LHCN-M2 (cell line): ENCODE measurements around the gene ABCA2. TPM values are rescaled to one million over a fixed set of nuclear protein-coding genes. Genes with fewer than 3 reads are reported as not detected.
"Not testable (repeated sequence)": the region's sequence is repeated elsewhere in the genome, so short reads cannot be mapped to it uniquely, and the experiment has no call there.

Experiments used
- DNase-seq: peaks from one replicate; pipeline ENCODE4 v3.0.0-alpha.2; 2012; ENCODE audit warnings: low read depth
- total RNA-seq: library from RNA; depleted of rRNA; stranded (reverse); fragments of >200 nt; gene quantifications from 2 replicates; pipeline ENCODE4 v1.2.3, GENCODE V29; 2014

Gene ABCA2
- total RNA-seq, 1 experiment from 2014 or later = 15.5 TPM

DNA sequence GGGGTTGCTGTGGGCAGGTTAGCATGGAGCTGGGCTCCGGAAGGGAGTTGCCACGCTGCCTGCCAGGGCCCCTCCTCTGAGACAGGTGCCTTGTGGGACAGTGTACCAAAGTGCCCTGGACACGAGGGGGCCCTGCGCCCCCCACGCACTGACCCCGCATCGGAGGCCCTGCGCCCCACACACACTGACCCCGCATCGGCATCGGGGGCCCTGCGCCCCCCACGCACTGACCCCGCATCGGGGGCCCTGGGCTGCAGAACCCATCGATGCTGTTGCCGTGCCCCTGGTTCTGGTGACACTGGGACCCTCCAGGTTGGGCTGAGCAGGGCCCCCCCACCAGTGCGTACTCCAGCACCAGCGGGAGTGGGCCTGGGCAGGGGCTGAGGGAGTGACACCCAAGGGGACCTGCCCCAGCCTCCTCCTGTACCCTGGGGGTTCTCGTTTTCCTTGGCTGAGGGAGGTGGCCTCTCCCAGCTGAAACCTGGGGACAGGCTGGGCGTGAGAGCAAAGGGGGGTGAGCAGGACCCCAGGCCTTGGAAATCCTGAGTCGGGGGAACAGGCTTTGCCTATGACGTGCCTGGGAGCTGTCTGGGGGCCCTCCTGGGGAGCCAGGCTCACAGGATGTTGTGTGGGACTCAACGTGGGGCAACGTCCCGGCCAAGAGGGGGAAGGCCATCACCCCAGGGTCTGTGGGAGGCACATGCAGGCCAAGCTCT lies 35.4 kb upstream of the ABCA2 start:
- no peak for DNase-seq

DNA sequence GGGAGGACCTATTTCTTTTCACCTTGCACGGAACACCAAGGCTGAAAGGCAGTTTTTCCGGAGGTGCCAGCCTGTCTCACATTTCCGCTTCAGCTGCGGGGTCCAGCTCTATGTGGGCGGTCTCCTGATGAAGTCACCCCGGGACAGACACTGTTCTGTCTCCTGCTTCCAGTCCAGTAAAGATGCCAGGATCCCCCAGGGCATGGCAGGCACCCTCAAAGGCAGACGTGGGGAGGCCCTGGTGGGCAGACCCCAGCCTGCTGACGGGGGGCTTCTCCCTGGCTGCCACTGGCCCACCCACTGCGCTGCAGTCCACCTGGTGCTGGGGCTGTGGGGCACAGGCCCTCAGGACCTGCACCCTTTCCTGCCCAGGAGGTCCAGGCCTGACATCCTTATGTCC lies 34.8 kb upstream of the ABCA2 start:
- DNase-seq = not testable (repeated sequence)

DNA sequence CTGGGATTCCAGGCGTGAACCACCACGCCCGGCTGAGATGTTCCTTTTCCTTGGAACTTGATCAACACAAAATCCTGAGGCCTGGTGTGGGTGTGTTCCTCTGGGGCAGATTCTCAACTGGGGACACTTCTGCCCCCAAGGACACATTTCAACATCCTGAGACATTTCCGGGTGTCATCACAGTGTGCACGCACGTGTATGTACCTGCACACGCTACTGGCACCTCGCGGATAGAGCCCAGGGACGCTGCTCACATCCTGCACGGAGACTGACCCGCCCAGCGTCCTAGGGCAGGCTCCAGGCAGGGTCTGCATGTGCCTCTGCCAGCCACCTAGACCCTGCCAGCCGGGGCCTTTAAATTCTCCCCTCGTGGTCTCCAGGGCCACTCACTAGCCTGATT lies 34.3 kb upstream of the ABCA2 start:
- no peak for DNase-seq

DNA sequence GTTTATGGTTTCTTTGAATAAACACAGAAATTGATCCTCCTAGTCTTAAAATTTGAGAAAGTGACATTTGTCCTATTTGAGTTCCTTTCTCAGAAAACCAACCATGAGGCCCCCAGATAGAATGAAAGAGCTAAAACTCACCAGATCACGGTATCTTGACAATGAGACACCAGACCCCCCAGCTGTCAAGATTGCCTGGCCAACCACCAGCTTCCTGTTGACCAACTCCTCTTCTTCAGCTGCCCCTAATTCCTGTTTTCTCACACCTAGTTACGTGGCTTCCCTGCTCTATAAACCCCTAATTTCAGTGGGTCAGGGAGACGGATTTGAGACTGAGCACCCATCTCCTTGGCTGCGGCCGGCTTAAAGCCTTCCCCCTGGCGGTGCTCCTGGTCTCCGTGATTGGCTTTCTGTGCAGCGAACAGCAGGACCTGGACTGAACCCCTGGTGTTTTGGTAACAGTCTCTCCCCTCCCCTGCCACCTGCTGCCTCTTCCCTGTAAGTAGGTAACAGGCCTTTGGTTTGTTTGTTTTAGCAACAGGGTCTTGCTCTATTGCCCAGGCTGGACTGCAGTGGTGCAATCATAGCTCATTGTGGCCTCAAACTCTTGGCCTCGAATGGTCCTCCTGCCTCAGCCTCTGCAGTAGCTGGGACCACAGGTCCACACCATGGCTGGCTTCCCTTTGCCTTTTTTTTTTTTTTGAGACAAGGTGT lies 30.6 kb upstream of the ABCA2 start:
- no peak for DNase-seq

DNA sequence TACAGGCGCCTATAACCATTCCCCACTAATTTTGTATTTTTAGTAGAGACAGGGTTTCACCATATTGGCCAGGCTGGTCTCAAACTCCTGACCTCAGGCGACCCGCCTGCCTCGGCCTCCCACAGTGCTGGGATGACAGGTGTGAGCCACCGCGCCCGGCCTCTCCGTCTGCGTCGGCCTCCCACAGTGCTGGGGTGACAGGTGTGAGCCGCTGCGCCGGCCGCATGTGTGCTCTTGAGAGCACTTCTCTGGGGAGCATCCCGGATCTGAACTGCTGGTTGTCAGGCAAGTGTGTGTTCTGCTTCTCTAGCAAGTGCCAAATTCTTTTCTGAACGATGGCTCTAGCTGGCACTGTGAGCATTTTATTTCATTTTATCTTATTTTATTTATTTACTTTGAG lies 29.5 kb upstream of the ABCA2 start:
- DNase-seq = peak; percentile 80

DNA sequence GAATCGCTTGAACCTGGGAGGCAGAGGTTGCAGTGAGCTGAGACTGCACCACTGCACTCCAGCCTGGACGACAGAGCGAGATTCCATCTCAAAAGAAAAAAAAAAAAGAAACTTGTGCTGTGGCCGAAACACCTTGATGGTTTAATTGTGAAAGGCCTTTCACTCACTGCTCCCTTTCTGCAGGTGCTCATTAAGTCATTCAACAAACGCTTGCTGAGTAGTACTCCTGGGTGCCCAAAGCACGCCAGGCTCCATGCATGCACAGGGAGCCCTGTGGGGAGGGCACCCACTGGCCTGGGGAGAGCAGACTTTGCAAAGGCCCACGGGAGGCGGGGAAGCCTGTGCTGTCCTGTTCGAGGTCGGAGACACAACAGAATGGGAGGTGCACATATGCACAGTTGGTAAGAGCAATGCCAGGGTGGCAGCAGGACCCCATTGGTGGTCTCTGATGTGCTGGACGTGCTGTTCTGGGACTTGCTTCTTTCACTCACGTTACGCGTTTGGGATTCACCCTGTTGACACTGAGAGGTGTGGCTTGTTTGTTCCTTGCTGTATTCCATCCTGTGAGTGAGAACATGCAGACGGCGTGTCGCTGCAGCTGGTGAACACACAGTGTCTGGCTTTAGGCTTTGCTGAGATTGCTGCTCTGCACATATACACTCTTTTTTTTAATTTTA lies 28.8 kb upstream of the ABCA2 start:
- DNase-seq = no peak

DNA sequence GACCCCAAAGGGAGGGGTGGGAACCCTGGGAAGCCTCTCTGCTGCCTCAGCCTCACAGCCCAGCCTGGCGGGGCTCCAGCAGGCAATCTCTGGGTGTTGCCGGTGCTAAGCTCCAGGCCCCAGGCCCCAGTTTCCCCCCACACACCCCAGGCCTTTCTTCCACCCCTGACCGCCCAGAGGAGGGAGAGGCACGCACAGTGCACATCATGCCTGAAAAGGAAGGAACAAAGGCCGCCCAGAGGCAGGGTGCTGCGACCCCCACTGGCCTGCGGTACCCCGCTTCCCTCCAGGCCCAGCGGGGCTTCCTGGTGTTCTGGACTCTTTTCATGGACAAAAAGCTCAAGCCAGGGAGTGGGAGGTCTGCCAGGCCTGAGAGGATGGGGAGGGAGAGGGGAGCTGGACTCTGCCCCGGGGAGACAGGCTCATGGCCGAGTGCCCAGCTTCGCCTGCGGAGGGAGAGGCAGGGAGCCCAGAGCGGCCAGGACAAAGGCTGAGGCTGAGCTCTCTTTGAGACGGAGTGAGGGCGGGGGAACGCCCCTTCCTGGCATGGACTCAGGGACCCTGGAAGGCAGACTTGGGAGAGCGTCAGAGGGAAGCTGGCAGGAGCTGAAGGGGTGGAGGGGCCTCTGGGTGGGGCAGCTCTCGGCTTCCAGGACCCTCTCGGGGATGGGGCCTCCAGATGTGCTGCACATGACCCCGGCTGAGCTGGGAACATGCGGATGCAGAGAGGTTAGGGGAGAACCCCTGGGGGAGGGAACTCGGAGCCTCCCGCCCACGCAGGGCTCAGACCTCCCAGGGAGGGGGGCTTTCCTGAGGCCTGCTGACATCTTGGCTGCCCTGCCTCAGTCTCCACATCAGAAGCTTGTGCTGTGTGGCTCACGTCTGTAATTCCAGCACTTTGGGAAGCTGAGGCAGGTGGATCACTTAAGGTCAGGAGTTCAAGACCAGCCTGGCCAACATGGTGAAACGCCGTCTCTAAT lies 27.6 kb upstream of the ABCA2 start:
- DNase-seq = no peak

DNA sequence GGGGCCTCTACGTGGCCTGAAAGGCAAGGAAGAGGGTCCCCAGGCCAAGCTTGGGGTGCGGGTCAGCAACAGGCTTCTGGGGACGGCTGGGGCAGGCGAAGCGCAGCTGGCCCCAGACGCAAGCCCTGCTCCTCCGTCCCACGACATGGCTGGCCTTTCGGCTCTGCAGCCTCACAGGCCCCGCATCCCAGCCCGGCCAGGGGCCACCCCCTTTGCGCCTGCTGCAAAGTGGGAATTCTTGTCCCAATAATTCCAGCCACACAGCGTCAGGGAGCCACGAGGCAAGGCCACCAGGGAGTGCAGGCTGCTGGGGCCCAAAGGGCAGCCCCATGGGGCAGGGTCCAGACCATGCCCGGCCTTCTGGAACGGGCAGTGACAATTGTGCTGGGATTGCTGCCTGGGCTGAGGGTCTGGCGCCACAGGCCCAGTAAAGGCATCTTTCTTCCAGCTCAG lies 26.9 kb upstream of the ABCA2 start:
- no peak for DNase-seq

DNA sequence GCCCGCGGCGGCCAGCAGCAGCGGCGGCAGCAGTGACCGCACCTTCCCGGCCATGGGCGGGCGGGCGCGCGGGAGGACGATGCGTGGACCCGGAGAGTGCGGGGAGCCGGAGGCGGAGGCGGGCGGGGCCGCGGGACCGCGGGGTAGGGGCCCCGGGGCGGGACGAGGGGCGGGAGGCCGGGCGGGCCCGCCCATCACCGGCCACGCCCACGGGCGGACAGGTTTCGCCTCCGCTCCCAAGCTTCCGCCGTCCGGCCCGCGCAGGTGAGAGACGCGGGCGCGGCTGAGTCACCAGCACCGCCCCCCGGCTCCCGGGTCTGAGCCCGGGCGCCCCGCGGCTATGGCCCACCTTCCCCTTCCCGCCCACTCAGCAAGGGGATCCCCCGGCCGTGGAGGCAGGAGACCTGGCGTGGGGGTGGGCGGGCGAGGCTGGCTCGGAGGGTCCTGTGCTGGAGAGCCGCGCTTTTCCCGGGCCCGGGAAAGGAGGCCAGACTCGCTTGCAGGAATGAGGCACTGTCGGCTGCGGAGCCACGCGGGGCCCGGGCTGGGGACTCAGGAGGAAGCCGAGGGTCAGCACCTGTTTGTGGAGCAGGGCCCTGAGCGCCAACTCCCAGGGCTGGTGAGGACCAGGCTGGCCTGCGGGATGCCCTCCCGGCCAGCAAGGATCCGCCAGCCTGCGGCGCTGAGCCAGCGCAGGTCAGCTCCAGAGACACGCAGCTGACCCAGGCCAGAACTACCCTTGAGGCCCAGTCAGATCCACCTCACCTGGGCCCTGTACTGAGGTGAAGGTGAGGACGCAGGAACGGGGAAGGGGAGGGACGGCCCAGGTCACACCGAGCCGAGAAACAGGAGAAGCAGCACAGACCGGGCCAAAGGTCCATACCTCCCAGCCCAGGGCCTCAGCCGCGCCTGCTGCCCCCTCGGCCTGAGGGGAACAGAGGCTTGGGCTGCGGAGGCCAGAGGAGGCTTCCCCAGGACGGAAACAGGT lies 26.2 kb upstream of the ABCA2 start, which contains the start of gene ENTPD2:
Gene ENTPD2, minus strand, starts transcription at position 118 of the 988 bp plus-strand sequence. Its CDS starts 64 bp downstream, at position 54.
- no peak for DNase-seq

DNA sequence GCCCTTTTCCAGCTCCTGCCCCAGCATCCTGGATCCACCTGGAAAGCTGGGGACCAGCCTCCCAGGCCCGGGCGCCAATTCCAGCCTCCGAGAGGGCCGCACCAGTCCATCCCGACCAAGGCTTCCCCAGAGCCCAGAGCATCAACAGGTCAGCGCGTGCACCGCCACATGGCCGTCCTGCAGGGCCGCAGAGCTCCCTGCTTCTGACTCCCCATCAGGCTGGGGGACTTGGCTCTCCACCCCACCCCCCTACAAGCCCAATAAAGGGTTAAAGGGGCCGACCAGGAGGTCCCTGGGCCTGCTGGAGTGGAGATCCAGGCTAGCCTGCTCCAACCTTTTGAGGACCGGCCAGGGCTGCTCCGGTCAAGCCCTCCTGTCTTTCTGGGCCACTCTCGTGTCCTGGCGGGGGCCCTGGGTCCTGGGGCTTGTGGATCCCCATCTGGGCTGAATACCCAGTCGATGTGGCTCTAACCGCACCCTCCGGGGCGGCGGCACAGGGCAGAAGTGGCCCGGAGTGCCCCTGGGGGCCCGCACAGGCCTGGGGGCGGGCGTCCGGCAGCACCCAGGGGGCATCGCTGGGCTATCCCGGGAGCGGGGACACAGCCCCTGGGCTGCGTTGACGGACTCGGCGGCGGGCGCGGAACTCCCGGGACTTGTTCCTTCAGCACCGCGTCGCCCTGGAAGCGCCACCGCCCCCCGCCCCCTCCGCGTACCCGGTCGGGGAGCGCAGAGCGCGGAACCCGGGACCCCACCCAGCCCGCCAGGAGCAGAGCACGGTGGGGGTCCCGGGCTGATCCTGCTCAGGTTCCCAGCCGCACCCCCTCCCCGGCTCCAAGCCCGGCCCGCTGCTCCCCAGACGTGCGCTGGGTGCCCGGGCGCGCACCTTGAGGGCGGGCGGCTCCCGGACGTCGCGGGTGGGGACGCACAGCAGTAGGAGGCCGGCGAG lies 25.2 kb upstream of the ABCA2 start:
- no peak for DNase-seq

DNA sequence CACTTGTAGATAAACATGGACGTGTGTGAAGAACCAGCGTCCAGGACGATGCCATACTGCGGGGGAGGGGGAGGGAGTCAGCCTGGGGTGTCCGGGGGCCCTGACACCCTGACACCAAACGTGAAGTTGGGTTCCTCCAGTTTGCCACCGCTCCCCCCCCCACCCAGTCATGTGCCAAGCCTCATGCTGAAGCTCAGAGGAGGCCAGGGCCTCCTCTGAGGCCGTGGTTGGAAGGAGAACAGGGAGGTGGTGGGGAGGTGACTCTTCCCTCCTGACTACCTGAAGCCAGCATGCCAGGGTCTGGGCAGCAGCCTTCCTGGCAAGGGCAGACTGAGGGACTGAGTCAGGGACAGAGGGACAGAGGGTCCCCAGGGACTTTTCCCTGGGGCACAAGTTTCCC lies 24.3 kb upstream of the ABCA2 start:
- DNase-seq = no peak

DNA sequence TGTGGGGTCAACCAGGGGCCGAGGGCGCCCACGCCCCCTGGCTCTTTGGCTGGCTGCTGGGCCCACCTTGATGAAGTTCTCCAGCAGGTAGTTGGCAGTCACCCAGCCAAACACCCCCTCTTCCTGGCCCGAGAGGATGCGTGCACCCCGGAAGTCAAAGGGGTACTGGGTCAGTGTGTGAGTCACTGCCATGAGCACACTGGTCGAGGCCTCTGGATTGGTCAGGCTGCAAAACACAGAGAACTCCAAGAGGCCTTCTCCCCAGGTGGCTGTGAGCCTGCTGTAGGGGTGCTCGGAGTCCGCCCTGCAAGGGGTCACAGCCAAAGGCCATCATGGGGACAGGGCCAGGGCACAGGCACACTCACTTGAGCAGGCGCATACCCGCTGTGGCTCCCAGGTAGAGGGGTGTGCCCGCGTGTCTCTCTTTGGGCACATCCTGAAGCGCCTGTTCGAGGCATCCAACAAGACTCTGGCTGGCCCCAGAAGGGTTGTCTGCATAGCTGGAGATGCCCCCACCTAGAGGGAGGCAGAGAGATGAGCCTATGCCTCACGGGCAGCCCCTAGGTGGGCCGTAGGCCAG lies 23.2 kb upstream of the ABCA2 start:
- no peak for DNase-seq

DNA sequence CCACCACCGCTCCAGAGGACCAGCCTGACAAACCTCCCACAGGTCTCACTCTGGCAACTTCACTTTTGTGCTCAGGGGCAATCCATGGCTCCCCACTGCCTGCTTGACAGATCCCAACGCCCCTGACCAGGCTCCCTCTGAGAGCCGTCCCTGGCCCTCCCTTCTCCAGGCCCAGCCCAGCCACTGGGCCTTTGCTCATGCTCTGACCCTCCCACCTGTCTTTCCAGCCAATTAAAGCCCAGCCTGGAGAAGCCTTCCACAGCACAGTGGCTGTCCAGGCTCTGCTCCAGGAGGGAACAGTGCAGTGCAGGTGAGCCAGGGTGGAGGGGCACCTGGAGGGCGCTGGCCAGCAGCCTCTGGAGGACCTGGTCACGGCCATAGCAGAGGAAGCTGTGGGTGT lies 22.5 kb upstream of the ABCA2 start:
- DNase-seq = no peak

DNA sequence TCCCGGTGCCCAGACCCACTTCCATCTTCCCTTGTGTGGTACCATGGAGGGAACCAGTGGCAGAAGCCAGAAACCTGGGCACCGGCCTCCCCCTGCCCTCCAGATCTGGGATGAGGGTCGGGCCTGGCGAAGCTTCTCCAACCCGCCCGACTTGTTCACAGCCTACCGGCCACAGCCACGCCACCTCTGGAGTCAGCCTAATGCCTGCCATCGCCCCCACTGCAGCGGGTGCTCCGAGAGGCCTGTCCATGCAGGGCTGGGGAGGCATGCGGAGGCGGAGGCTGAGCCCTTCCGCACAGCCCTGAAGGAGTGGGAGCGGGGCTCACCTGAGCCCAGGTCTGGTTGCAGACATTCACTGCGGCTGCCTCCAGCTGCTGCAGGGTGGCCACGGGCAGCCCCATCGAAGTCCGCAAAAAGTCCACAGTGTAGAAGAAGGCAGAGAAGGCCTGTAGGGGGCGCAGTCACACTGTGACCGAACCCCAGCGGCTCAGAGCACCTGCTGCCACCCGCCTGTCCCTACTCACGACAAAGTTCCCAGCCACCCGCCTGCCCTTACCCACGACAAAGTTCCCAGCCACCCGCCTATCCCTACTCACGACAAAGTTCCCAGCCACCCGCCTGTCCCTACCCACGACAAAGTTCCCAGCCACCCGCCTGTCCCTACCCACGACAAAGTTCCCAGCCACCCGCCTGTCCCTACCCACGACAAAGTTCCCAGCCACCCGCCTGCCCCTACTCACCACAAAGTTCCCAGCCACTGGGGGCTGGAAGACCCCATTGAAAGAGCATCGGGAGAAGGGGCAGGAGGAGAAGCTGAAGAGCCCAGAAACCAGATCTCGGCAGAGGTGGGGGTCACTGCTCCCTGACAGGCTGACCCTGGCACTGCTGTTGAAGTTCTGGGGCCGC lies 21.8 kb upstream of the ABCA2 start:
- DNase-seq = no peak

DNA sequence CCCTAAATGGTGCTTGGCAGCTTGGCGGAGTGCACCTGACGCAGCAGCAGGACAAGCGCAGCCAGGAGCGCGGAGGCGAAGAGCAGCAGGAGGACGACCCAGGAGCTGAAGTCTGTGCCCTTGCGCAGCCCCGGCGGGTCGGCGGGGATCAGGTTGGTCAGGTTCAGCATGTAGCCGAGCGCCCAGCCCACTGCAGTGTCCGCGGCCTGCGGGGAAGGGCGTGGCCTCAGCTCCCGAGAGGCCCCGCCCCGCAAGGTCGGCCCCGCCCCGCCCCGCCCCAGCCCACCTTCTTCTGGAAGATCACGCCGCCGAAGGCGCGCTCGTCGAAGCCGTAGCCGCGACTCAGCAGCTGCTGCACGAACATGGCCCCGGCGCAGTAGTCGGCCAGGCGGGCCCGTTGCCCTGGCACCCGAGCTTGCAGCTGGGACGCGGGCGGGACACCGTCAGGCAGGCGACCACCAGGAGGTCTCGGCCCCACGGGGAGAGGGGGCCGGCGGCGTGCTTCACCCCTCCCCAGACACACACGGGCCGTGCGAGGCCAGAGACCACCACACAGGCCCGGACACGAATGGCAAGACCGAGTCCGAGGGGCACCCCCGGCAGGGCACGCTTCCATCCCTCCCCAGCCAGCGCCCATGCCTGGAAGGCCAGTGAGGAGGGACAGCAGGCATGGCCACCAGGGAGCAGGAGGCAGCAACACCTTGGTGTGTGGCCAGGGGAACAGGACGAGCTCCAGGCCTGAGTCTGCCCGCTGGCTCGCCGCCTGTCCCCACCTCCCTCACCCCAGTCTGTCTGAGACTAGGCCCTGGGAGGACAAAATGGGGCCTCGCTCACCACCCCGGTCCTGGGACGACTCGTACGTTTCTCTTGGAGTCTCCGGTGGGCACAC lies 20.9 kb upstream of the ABCA2 start:
- no peak for DNase-seq

DNA sequence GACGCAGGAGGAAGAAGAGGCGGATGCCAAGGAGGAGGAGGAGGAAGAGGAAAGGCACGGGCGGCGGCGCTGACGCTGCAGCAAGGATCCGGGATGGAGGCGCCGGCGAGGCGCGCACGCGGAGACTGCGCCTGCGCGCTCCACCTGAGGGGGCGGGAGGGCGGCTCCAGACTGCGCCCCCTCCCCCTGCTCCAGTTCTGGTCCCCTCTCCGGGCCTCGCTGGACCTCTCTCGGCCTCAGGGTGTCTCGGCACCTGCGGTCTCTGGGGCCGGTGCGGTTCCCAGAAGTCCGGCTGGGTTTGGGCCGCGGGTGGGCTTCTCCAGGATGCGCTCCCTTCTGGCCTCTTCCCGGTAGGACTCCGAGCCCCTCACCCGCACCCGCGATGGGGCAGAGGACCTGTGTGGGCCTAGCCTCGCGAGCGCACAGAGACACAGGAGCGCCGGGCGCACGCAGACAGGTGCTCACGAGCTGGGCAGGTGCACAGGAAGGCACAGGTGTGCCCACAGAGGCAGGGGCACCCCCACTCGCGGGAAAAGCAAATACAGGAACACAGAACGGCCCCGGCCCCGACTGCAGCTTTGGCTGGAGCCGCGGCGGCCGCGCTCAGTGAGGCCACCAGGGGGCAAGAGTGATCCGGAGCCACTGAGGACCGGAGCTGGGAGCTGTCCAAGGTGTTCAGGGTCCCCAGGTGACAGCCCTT lies 18.2 kb upstream of the ABCA2 start, which contains the start of gene NPDC1:
Gene NPDC1, minus strand, starts transcription at position 90 of the 700 bp plus-strand sequence. CDS start 188 bp downstream, outside the sequence.
- DNase-seq = peak; percentile 39
